G401.6 (cell line): ENCODE data around the gene SYNRG.
"Not testable (repeated sequence)": the region's sequence is repeated elsewhere in the genome, so short reads cannot be mapped to it uniquely, and the experiment has no call there.

ENCODE experiments used
- FAIRE-seq: peaks from 2 replicates; lab custom pipeline; 2012; peaks lifted over from hg19 to GRCh38; lab: Jason Lieb, UNC

SYNRG gene

GRCh38 chr17:37543637-37544052 lies 65.6 kb downstream of the SYNRG start:
- FAIRE-seq = no peak

GRCh38 chr17:37541880-37542660 lies 67.1 kb downstream of the SYNRG start:
- FAIRE-seq = no peak

- FAIRE-seq = no peak
Observed at GRCh38 chr17:37538981-37539659, 70.1 kb downstream of the SYNRG start.

- no peak for FAIRE-seq
Observed at GRCh38 chr17:37535906-37536305, 73.3 kb downstream of the SYNRG start.

- FAIRE-seq = no peak
Observed at GRCh38 chr17:37532756-37533155, 76.5 kb downstream of the SYNRG start.

- no peak for FAIRE-seq
Observed at GRCh38 chr17:37530420-37530819, 78.8 kb downstream of the SYNRG start.

GRCh38 chr17:37527249-37527851 lies 81.9 kb downstream of the SYNRG start:
- no peak for FAIRE-seq

- FAIRE-seq = no peak
Observed at GRCh38 chr17:37523715-37524219, 85.5 kb downstream of the SYNRG start.

GRCh38 chr17:37521821-37522220 lies 87.4 kb downstream of the SYNRG start:
- no peak for FAIRE-seq

- FAIRE-seq = no peak
Observed at GRCh38 chr17:37520174-37520573, 89.0 kb downstream of the SYNRG start.

GRCh38 chr17:37519251-37519985 lies 89.8 kb downstream of the SYNRG start:
- no peak for FAIRE-seq

- no peak for FAIRE-seq
Observed at GRCh38 chr17:37518826-37519225, 90.4 kb downstream of the SYNRG start.

- FAIRE-seq = no peak
Observed at GRCh38 chr17:37517881-37518280, 91.3 kb downstream of the SYNRG start.

GRCh38 chr17:37516127-37516571 lies 93.1 kb downstream of the SYNRG start:
- FAIRE-seq = no peak

- no peak for FAIRE-seq
Observed at GRCh38 chr17:37513711-37514110, 95.5 kb downstream of the SYNRG start.

GRCh38 chr17:37512442-37513068 lies 96.7 kb downstream of the SYNRG start:
- no peak for FAIRE-seq

- FAIRE-seq = not testable (repeated sequence)
Observed at GRCh38 chr17:37511642-37512041, 97.6 kb downstream of the SYNRG start.

GRCh38 chr17:37510056-37510455 lies 99.2 kb downstream of the SYNRG start:
- FAIRE-seq = no peak

GRCh38 chr17:37507111-37507510 lies 102.1 kb downstream of the SYNRG start:
- no peak for FAIRE-seq

GRCh38 chr17:37506678-37507077 lies 102.5 kb downstream of the SYNRG start:
- FAIRE-seq = no peak

GRCh38 chr17:37505333-37505732 lies 103.9 kb downstream of the SYNRG start:
- FAIRE-seq = no peak

- FAIRE-seq = no peak
Observed at GRCh38 chr17:37503148-37503547, 106.1 kb downstream of the SYNRG start.
